K562 (cell line): ENCODE data around the gene CDIPT. TPM values are rescaled to one million over a fixed set of nuclear protein-coding genes. Genes with fewer than 3 reads are reported as not detected.

Experiments
- HDGF ChIP-seq: fragments of 450-650 bp; IDR thresholded peaks from 2 replicates; pipeline ENCODE4 v1.6.1; 2016
- RFX7 ChIP-seq: fragments of 250-450 bp; sonication (Bioruptor Pico); IDR thresholded peaks from 2 replicates; pipeline ENCODE4 v1.5.1; 2021; ENCODE audit warnings: mild to moderate bottlenecking
- SMAD3 ChIP-seq: fragments of 450-650 bp; formaldehyde crosslinking; conservative IDR thresholded peaks from 2 replicates; pipeline ENCODE4 v1.4.0; 2020; ENCODE audit warnings: mild to moderate bottlenecking
- polyA plus RNA-seq, 8 experiments: library from polyadenylated mRNA; depleted of rRNA in 4 of 8; stranded (reverse) in 5 of 8; unstranded in 3 of 8; fragments of >200 nt; fragmentation: Nextera tagmentation in 2 of 8; fragmentation: Illumina TruSeq in 1 of 8; extraction: Ambion mirVana in 2 of 8; extraction: Trizol in 1 of 8; gene quantifications; 2 replicates each; pipeline versions ENCODE4 v1.2.1 to v1.2.3, GENCODE V29; 2011 to 2014; ENCODE audit warnings: inconsistent platforms in 1 of 8, missing spikeins in 1 of 8
- total RNA-seq, 7 experiments: library from RNA; depleted of rRNA in 6 of 7; stranded (reverse); fragments of >200 nt in 6 of 7; fragmentation: Illumina TruSeq in 2 of 7; extraction: Trizol in 2 of 7; gene quantifications; 2 replicates each; pipeline versions ENCODE4 v1.2.1 to v1.2.3, GENCODE V29; 2011 to 2021; ENCODE audit warnings: low replicate concordance in 1 of 7
- TF ChIP-seq, protein P1 (sequence below), 2 experiments: fragments of 450-650 bp; formaldehyde crosslinking in 1 of 2; IDR thresholded peaks; 2 replicates each; pipeline versions ENCODE4 v1.4.0 to v1.6.1; 2014 to 2020; ENCODE audit warnings: mild to moderate bottlenecking in 2 of 2, borderline replicate concordance in 1 of 2, low read depth in 1 of 2
- TF ChIP-seq, protein P2 (sequence below): sonication (generic); formaldehyde crosslinking; IDR thresholded peaks from 2 replicates; pipeline ENCODE4 v1.8.0; 2022; ENCODE audit warnings: mild to moderate bottlenecking, missing genetic modification reagents
- TF ChIP-seq, protein P3 (sequence below): fragments of 250-450 bp; sonication (Bioruptor Pico); IDR thresholded peaks from 2 replicates; pipeline ENCODE4 v1.4.0; 2020
- TF ChIP-seq, protein P4 (sequence below): fragments of 250-450 bp; sonication (Bioruptor Pico); IDR thresholded peaks from 2 replicates; pipeline ENCODE4 v1.5.0; 2022; ENCODE audit warnings: mild to moderate bottlenecking
- TF ChIP-seq, protein P5 (sequence below): sonication (generic); formaldehyde crosslinking; IDR thresholded peaks from 2 replicates; pipeline ENCODE4 v1.9.0; 2022; ENCODE audit warnings: mild to moderate bottlenecking, missing genetic modification reagents
- TF ChIP-seq, protein P6 (sequence below), 2 experiments: fragments of 250-450 bp in 1 of 2; fragments of 450-650 bp in 1 of 2; sonication (Bioruptor Pico) in 1 of 2; IDR thresholded peaks; 2 replicates each; pipeline versions ENCODE4 v1.6.1 to v1.8.0; 2016 to 2021; ENCODE audit warnings: mild to moderate bottlenecking in 2 of 2, moderate library complexity in 2 of 2, missing compliant biosample characterization in 1 of 2, missing genetic modification characterization in 1 of 2

Gene CDIPT
- total and polyA plus RNA-seq, 9 of the 15 experiments (the other 6 are each of a cell fraction or from before 2014, with no cell fraction given): 1.3 to 37.0 (median 23.0) TPM

DNA sequence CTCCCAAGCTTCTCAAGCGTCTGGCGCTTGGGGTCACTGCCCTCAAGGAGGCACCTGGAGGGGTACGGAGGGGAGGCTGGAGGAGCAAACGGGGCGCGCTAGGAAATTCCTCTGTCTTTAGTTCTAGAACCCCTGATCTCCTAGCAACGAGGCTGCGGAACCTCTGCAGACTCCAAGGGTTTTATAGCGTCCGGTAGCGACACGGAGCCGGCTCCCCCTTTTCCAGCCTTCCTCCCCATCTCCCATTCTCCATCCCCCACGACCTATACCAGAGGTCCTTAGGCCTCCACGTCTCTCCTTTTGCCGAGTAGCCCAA is 601 bp upstream of the CDIPT start (continued):
- TF ChIP-seq, protein P1, sequence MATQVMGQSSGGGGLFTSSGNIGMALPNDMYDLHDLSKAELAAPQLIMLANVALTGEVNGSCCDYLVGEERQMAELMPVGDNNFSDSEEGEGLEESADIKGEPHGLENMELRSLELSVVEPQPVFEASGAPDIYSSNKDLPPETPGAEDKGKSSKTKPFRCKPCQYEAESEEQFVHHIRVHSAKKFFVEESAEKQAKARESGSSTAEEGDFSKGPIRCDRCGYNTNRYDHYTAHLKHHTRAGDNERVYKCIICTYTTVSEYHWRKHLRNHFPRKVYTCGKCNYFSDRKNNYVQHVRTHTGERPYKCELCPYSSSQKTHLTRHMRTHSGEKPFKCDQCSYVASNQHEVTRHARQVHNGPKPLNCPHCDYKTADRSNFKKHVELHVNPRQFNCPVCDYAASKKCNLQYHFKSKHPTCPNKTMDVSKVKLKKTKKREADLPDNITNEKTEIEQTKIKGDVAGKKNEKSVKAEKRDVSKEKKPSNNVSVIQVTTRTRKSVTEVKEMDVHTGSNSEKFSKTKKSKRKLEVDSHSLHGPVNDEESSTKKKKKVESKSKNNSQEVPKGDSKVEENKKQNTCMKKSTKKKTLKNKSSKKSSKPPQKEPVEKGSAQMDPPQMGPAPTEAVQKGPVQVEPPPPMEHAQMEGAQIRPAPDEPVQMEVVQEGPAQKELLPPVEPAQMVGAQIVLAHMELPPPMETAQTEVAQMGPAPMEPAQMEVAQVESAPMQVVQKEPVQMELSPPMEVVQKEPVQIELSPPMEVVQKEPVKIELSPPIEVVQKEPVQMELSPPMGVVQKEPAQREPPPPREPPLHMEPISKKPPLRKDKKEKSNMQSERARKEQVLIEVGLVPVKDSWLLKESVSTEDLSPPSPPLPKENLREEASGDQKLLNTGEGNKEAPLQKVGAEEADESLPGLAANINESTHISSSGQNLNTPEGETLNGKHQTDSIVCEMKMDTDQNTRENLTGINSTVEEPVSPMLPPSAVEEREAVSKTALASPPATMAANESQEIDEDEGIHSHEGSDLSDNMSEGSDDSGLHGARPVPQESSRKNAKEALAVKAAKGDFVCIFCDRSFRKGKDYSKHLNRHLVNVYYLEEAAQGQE (IDR thresholded peaks at IDR 0.05; ENCODE audit: borderline replicate concordance): peak; percentile 37; the same call in 1 of the 2 replicates
- TF ChIP-seq, protein P1 (CRISPR knock-in tag; IDR thresholded peaks at IDR 0.05; ENCODE audit: low read depth): no peak
- no peak for TF ChIP-seq SMAD3 (CRISPR knock-in tag)
- TF ChIP-seq, protein P2, sequence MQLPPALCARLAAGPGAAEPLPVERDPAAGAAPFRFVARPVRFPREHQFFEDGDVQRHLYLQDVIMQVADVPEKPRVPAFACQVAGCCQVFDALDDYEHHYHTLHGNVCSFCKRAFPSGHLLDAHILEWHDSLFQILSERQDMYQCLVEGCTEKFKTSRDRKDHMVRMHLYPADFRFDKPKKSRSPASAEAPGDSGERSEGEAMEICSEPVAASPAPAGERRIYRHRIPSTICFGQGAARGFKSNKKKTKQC (CRISPR knock-in tag): no peak
- no peak for TF ChIP-seq RFX7 (CRISPR knock-in tag)
- TF ChIP-seq HDGF: peak; percentile 40; the same call in 1 of the 2 replicates
- TF ChIP-seq, protein P3, sequence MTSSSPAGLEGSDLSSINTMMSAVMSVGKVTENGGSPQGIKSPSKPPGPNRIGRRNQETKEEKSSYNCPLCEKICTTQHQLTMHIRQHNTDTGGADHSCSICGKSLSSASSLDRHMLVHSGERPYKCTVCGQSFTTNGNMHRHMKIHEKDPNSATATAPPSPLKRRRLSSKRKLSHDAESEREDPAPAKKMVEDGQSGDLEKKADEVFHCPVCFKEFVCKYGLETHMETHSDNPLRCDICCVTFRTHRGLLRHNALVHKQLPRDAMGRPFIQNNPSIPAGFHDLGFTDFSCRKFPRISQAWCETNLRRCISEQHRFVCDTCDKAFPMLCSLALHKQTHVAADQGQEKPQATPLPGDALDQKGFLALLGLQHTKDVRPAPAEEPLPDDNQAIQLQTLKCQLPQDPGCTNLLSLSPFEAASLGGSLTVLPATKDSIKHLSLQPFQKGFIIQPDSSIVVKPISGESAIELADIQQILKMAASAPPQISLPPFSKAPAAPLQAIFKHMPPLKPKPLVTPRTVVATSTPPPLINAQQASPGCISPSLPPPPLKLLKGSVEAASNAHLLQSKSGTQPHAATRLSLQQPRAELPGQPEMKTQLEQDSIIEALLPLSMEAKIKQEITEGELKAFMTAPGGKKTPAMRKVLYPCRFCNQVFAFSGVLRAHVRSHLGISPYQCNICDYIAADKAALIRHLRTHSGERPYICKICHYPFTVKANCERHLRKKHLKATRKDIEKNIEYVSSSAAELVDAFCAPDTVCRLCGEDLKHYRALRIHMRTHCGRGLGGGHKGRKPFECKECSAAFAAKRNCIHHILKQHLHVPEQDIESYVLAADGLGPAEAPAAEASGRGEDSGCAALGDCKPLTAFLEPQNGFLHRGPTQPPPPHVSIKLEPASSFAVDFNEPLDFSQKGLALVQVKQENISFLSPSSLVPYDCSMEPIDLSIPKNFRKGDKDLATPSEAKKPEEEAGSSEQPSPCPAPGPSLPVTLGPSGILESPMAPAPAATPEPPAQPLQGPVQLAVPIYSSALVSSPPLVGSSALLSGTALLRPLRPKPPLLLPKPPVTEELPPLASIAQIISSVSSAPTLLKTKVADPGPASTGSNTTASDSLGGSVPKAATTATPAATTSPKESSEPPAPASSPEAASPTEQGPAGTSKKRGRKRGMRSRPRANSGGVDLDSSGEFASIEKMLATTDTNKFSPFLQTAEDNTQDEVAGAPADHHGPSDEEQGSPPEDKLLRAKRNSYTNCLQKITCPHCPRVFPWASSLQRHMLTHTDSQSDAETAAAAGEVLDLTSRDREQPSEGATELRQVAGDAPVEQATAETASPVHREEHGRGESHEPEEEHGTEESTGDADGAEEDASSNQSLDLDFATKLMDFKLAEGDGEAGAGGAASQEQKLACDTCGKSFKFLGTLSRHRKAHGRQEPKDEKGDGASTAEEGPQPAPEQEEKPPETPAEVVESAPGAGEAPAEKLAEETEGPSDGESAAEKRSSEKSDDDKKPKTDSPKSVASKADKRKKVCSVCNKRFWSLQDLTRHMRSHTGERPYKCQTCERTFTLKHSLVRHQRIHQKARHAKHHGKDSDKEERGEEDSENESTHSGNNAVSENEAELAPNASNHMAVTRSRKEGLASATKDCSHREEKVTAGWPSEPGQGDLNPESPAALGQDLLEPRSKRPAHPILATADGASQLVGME: 0 out of 2 replicates have a peak, but pooled peaks have one; percentile 64
- TF ChIP-seq, protein P4, sequence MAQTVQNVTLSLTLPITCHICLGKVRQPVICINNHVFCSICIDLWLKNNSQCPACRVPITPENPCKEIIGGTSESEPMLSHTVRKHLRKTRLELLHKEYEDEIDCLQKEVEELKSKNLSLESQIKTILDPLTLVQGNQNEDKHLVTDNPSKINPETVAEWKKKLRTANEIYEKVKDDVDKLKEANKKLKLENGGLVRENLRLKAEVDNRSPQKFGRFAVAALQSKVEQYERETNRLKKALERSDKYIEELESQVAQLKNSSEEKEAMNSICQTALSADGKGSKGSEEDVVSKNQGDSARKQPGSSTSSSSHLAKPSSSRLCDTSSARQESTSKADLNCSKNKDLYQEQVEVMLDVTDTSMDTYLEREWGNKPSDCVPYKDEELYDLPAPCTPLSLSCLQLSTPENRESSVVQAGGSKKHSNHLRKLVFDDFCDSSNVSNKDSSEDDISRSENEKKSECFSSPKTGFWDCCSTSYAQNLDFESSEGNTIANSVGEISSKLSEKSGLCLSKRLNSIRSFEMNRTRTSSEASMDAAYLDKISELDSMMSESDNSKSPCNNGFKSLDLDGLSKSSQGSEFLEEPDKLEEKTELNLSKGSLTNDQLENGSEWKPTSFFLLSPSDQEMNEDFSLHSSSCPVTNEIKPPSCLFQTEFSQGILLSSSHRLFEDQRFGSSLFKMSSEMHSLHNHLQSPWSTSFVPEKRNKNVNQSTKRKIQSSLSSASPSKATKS (CRISPR knock-in tag): no peak
- TF ChIP-seq, protein P5, sequence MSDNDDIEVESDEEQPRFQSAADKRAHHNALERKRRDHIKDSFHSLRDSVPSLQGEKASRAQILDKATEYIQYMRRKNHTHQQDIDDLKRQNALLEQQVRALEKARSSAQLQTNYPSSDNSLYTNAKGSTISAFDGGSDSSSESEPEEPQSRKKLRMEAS (CRISPR knock-in tag): 0 out of 2 replicates have a peak, but pooled peaks have one; percentile 7
- TF ChIP-seq, protein P6, sequence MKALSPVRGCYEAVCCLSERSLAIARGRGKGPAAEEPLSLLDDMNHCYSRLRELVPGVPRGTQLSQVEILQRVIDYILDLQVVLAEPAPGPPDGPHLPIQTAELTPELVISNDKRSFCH (CRISPR knock-in tag; IDR thresholded peaks at IDR 0.05): no peak
- TF ChIP-seq, protein P6 (tag; IDR thresholded peaks at IDR 0.05): no peak
